Fibroblast of mammary gland (primary cell): ENCODE measurements around the gene CDK15.
A peak's percentile ranks its signal among the peaks of the same experiment; 100 is the strongest.

Experiments
- DNase-seq: peaks from one replicate; pipeline ENCODE4 v3.0.0-alpha.2; 2010; ENCODE audit warnings: low read depth
- H3K4me3 ChIP-seq: 2 replicates; pipeline ENCODE4 v1.5.1; 2011; ENCODE audit warnings: low read depth, mild to moderate bottlenecking, low read length, moderate library complexity; ENCODE audit not compliant: control insufficient read depth
- TF ChIP-seq, protein P1 (sequence below): conservative IDR thresholded peaks from 2 replicates; pipeline ENCODE4 v1.5.1; 2011; ENCODE audit warnings: low read depth, low read length, inconsistent platforms; ENCODE audit not compliant: control insufficient read depth, insufficient read depth

Gene CDK15

DNA sequence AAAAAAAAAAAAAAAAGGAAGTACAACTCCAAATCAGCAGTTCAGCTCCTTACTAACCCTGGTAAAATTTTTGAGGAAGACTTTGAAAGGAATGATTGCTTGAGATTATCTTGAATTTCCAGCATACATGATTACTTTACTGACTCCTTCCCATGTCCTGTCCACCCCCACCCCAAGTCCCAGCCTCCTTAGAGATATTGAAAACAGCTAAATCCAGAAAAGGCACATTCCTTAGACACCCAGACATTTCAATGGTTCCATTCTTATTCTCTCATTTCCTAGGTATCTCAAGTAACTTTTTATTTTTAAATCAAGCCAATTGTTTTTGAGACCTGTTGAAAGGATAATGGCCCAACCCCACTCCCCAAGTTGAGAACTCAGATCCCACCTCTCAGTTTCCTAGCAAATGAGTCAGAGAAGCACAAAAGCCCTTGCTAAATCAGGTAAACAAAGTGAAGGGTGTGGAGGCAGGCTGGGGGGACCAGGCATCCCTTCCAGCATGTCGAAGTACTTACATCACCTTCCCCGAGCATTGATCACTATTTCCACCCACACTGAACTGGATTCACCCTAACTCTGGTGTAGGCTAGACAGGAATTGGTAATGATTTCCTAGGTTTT is 131.9 kb downstream of the CDK15 start:
- DNase-seq = peak; percentile 19
- H3K4me3 ChIP-seq = no peak overlapping the region
- TF ChIP-seq, protein P1, sequence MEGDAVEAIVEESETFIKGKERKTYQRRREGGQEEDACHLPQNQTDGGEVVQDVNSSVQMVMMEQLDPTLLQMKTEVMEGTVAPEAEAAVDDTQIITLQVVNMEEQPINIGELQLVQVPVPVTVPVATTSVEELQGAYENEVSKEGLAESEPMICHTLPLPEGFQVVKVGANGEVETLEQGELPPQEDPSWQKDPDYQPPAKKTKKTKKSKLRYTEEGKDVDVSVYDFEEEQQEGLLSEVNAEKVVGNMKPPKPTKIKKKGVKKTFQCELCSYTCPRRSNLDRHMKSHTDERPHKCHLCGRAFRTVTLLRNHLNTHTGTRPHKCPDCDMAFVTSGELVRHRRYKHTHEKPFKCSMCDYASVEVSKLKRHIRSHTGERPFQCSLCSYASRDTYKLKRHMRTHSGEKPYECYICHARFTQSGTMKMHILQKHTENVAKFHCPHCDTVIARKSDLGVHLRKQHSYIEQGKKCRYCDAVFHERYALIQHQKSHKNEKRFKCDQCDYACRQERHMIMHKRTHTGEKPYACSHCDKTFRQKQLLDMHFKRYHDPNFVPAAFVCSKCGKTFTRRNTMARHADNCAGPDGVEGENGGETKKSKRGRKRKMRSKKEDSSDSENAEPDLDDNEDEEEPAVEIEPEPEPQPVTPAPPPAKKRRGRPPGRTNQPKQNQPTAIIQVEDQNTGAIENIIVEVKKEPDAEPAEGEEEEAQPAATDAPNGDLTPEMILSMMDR = no peak

DNA sequence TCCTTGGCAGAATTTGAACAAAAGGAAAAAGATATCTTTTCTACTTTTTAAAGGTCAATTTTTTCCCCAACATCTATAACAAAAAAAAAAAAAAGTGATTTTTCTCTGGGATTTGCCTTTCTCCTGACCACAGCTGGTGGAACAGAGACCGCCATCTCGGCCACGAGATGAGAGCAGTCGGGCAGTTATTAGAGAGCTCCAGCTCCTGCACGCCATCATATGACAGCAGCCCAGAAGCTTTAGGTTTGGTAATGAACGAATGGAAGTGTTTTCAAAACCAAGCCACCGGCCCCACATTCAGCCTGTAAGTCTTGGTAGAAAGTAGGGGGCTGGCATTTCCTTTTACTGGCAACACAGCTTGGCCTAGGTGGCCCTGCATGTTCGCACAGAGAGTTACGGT is 132.4 kb downstream of the CDK15 start:
- no peak overlapping the region for H3K4me3 ChIP-seq
- TF ChIP-seq, protein P1 = no peak
- DNase-seq = no peak

DNA sequence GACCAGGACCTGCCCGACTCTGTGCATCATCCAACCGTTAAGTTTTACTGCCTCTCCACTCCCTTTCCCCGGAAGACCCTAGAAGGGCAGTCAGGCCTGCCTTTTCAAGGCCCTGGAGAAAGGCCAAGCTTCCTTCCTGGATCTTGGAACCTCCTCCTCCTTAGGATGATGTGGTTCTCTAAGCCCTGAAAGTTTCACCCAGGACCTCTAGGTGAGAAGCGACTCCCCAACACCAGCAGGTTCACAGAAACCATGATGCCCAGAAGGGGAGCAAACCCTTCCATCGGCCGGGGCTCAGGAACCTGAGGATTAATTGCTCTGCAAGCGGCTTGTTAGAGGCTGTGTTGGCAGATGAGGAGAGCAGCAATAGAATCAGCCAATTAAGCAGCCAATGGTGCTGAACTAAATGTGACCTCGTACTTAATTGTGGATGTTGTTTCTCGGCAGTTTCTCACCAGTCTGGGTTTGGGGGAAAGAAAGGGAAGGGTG is 133.2 kb downstream of the CDK15 start:
- TF ChIP-seq, protein P1 = no peak
- no peak for DNase-seq
- no peak overlapping the region for H3K4me3 ChIP-seq

DNA sequence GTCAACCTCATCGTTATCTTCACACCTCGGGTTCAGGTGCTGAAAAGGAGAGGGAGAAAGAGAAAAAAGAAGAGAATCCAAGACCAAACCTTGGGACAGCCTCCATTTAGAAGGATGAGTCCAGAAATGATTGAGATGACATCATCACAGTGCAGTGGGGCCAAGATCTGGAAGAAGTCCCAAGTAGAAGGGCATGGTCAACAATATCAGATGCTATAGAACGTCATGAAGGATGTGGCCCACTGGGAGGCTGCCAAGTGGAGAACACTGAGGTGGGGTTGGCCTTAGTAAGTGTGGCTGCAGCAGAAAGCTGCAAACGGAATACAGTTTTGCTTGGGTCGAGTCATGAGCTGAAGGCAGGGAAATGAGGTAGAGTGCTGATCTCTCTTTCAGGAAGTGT is 136.2 kb downstream of the CDK15 start:
- DNase-seq = peak; percentile 50
- TF ChIP-seq, protein P1 = no peak
- no peak overlapping the region for H3K4me3 ChIP-seq
